Bronchial epithelial cell (primary cell): ENCODE data around the gene COL5A1. TPM values are rescaled to one million over a fixed set of nuclear protein-coding genes. Genes with fewer than 3 reads are reported as not detected.

ENCODE experiments used
- DNase-seq: peaks from one replicate; pipeline ENCODE4 v3.0.0-alpha.2; 2010; ENCODE audit warnings: low read depth
- FAIRE-seq: peaks from 2 replicates; lab custom pipeline; 2011; peaks lifted over from hg19 to GRCh38; lab: Jason Lieb, UNC
- H3K27me3 ChIP-seq: 2 replicates; pipeline ENCODE4 v1.5.1; 2011; ENCODE audit warnings: low read length; ENCODE audit not compliant: control insufficient read depth, insufficient read depth
- H3K36me3 ChIP-seq: 2 replicates; pipeline ENCODE4 v1.5.1; 2011; ENCODE audit warnings: low read length; ENCODE audit not compliant: control insufficient read depth, insufficient read depth
- H3K4me3 ChIP-seq: 2 replicates; pipeline ENCODE4 v1.5.1; 2011; ENCODE audit warnings: mild to moderate bottlenecking, low read depth, low read length, control low read depth
- CTCF ChIP-seq: IDR thresholded peaks from 2 replicates; pipeline ENCODE4 v1.5.1; 2011; ENCODE audit warnings: mild to moderate bottlenecking, moderate library complexity, low read length, control low read depth, inconsistent platforms; ENCODE audit not compliant: insufficient read depth, severe bottlenecking
- total RNA-seq: library from RNA; depleted of rRNA; stranded (reverse); fragments of >200 nt; gene quantifications from 2 replicates; pipeline ENCODE4 v1.2.1, GENCODE V29; 2014

The COL5A1 gene
- total RNA-seq, 1 donor from 2014 or later: 6.3 TPM

- DNase-seq: no peak
- TF ChIP-seq CTCF: no peak
- Histone ChIP-seq H3K36me3 (no peaks in the 10 kb centered on the region), H3K27me3 (no peaks in the 10 kb centered on the region), H3K4me3 (no peak overlapping the region)
- FAIRE-seq: no peak
Measured at GRCh38 chr9:134847138-134847537, 205.5 kb downstream of the COL5A1 start.

- no peak for FAIRE-seq
- Histone ChIP-seq H3K4me3 (no peak overlapping the region), H3K36me3 (no peaks in the 10 kb centered on the region), H3K27me3 (no peaks in the 10 kb centered on the region)
- no peak for DNase-seq
- no peak for TF ChIP-seq CTCF
Measured at GRCh38 chr9:134847752-134848432, 206.3 kb downstream of the COL5A1 start.

GRCh38 chr9:134848504-134848903 lies 206.9 kb downstream of the COL5A1 start:
- no peaks in the 10 kb centered on the region for H3K27me3 ChIP-seq
- no peak for TF ChIP-seq CTCF
- H3K36me3 ChIP-seq: no peaks in the 10 kb centered on the region
- H3K4me3 ChIP-seq: no peak overlapping the region
- no peak for FAIRE-seq
- DNase-seq: no peak

- H3K27me3 ChIP-seq: no peaks in the 10 kb centered on the region
- no peak overlapping the region for H3K4me3 ChIP-seq
- no peak for DNase-seq
- no peak for TF ChIP-seq CTCF
- no peaks in the 10 kb centered on the region for H3K36me3 ChIP-seq
- FAIRE-seq: no peak
Measured at GRCh38 chr9:134850611-134851010, 209.0 kb downstream of the COL5A1 start.

GRCh38 chr9:134851020-134851419 lies 209.4 kb downstream of the COL5A1 start:
- no peak for FAIRE-seq
- Histone ChIP-seq H3K36me3 (no peaks in the 10 kb centered on the region), H3K4me3 (no peak overlapping the region), H3K27me3 (no peaks in the 10 kb centered on the region)
- TF ChIP-seq CTCF: no peak
- no peak for DNase-seq
